Stimulated activated CD4-positive, alpha-beta T cell treated with anti-CD3 and anti-CD28 coated beads, Interleukin-1b, Interleukin-23, amount 100 ng/mL, for 1 hour (primary cell): ENCODE data around the gene SHMT2.

Experiments used
- DNase-seq, 2 donors: peaks; one replicate each; pipeline ENCODE4 v3.0.0-alpha.2; 2020; ENCODE audit warnings: low read depth in 2 of 2

The SHMT2 gene

DNA sequence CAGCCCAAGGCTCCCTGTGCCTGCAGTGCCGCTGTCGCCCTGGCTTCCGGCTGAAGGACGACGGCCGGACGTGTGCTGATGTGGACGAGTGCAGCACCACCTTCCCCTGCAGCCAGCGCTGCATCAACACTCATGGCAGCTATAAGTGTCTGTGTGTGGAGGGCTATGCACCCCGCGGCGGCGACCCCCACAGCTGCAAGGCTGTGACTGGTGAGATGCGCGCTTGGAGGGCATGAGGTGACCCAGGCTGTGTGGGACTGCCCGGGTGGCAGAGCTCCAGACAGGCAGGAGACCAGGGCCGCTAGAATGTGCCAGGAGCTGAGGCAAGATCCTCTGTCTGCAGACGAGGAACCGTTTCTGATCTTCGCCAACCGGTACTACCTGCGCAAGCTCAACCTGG, 32.6 kb upstream of the SHMT2 start:
- DNase-seq, result no peak

DNA sequence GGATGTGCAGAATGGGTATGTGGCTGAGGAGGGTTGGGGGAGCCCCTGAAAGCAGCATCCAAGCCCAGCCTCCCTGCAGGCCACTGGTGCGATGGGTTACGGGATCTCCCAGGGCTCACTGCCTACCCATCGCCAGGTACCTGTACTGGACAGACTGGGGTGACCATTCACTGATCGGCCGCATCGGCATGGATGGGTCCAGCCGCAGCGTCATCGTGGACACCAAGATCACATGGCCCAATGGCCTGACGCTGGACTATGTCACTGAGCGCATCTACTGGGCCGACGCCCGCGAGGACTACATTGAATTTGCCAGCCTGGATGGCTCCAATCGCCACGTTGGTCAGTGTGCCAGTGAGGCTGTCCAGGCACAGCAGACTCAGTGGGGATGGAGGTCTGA, 31.2 kb upstream of the SHMT2 start:
- no peak for DNase-seq

DNA sequence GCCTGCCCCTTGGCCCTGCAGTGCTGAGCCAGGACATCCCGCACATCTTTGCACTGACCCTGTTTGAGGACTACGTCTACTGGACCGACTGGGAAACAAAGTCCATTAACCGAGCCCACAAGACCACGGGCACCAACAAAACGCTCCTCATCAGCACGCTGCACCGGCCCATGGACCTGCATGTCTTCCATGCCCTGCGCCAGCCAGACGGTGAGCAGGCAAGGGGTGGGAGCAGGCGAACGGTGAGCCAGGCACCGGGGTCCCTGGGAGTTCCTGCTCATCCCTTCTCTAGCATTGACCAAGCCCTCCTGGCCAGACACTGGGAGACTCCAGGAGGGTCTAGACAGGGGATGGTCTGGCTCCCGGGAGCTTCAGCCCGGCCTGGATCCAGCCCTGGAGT, 30.3 kb upstream of the SHMT2 start:
- no peak for DNase-seq

DNA sequence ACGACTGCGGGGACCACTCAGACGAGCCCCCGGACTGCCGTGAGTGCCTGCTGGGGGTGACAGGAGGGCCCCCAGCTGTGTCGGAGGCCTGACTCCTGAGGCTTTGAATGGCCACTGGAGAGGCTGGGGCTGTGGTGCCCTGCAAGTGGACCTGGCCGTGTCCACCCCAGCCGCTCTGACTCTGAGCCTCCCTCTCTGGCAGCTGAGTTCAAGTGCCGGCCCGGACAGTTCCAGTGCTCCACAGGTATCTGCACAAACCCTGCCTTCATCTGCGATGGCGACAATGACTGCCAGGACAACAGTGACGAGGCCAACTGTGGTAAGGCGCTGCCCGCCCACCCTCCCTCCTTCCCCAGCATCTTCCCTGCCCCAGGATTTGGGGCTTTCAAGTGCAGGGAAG, 29.0 kb upstream of the SHMT2 start:
- DNase-seq, result no peak

DNA sequence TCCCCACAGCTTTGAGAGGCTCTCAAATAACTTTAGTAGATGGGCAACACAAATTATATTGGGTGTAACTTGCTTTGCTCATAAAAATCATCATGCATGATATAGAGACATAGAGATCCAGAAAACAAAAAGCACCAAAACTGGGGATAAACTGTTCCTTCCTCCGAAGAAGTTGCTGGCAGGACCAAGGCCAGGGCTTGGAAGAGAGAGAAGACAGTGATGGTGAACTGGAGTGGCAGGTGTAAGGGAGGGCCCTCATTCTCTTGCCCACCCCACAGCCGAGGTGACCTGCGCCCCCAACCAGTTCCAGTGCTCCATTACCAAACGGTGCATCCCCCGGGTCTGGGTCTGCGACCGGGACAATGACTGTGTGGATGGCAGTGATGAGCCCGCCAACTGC, 28.3 kb upstream of the SHMT2 start:
- no peak for DNase-seq

DNA sequence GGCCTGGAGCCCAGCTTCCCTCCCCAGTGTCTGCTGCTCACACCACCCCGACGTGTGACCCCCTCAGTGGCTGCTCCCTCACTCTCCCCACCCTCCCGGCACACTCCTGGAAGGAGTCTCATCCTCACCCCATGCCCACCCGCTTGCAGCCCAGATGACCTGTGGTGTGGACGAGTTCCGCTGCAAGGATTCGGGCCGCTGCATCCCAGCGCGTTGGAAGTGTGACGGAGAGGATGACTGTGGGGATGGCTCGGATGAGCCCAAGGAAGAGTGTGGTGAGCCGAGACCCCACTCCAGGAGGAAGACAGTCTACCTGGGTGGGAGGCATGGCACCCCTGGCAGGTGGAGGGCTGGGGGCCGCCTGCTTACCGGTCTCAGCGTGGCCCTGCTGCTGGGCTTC, 27.9 kb upstream of the SHMT2 start:
- DNase-seq, result no peak

DNA sequence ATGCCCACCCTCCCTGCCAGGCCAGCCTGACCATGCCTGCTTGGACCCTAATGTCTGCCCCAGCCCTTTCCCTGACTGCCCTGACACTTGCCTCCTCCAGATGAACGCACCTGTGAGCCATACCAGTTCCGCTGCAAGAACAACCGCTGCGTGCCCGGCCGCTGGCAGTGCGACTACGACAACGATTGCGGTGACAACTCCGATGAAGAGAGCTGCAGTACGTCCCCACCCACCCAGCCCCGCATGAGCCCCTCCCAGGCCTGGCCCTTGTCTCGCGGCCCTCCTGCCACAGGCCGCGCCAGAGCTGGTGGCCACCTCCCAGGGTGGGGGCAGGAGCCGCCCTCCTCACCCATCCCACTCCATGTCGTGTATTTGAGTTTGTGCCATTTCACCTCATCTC, 27.2 kb upstream of the SHMT2 start:
- DNase-seq, result no peak

DNA sequence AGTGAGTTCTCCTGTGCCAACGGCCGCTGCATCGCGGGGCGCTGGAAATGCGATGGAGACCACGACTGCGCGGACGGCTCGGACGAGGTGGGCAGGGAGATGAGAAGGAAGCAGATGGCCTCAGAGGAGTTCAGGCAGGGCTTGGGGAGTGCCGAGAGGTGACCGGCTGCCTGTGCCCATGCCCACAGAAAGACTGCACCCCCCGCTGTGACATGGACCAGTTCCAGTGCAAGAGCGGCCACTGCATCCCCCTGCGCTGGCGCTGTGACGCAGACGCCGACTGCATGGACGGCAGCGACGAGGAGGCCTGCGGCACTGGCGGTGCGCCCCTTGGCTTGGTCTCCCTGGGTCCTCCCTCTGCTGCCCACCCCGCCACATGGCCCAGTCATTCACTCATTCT, 26.3 kb upstream of the SHMT2 start:
- no peak for DNase-seq

DNA sequence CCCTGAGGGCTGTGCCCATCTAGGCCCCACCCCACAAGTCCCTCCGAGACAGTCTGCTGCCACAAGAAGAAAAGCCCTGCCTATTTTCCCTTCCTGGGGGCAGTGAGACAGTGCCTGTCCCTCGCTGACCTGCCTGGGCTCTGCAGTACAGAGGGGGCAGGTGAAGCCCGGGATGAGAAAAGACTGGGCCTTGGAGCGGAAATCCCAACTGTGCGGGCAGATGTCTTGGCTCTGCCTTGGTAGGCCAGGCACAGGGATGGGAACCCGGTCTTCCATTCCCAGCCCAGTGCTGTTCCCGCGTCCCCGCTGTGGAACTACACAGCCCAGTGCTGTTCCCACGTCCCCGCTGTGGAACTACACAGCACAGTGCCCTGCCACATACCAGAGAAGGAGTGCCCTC, 25.7 kb upstream of the SHMT2 start:
- no peak for DNase-seq

DNA sequence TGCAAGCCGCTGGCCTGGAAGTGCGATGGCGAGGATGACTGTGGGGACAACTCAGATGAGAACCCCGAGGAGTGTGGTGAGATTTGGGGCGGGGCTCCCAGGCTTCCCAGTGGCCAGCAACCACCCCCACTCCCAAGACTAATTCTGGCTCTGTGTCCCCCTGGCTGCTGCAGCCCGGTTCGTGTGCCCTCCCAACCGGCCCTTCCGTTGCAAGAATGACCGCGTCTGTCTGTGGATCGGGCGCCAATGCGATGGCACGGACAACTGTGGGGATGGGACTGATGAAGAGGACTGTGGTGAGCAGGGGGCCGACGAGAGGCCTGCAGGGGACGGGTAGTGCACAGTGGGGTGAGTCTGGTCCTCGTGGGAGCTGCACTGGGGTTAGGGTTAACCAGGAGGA, 25.1 kb upstream of the SHMT2 start:
- DNase-seq, result no peak

DNA sequence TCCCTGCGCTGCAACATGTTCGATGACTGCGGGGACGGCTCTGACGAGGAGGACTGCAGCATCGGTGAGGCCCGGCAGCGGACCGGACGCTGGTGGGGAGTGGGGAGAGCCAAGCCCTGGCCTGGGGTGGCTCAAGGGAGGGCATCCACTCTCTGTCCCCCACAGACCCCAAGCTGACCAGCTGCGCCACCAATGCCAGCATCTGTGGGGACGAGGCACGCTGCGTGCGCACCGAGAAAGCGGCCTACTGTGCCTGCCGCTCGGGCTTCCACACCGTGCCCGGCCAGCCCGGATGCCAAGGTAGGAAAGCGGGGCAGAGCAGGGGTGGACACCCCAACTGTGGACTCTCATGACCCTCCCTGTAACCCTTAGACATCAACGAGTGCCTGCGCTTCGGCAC, 24.3 kb upstream of the SHMT2 start:
- DNase-seq, result no peak

DNA sequence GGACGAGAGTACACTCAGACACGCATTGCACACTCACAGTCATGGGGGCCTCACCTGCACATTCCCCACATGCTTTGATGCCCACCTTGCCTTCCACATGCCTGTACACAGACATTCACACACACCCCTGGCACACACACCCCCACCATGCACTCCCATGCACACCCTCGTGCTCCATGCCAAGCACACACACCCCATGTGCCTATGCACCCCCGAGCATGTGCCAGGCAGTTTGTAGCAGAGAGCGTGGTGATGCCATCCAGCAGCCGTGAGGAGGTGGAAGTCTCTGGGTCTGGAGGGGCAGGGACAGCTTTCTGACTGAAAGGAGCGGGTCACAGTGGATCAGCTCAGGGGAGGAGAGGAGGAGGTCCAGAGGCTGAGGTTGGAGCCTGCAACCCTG, 23.6 kb upstream of the SHMT2 start:
- DNase-seq, result no peak

DNA sequence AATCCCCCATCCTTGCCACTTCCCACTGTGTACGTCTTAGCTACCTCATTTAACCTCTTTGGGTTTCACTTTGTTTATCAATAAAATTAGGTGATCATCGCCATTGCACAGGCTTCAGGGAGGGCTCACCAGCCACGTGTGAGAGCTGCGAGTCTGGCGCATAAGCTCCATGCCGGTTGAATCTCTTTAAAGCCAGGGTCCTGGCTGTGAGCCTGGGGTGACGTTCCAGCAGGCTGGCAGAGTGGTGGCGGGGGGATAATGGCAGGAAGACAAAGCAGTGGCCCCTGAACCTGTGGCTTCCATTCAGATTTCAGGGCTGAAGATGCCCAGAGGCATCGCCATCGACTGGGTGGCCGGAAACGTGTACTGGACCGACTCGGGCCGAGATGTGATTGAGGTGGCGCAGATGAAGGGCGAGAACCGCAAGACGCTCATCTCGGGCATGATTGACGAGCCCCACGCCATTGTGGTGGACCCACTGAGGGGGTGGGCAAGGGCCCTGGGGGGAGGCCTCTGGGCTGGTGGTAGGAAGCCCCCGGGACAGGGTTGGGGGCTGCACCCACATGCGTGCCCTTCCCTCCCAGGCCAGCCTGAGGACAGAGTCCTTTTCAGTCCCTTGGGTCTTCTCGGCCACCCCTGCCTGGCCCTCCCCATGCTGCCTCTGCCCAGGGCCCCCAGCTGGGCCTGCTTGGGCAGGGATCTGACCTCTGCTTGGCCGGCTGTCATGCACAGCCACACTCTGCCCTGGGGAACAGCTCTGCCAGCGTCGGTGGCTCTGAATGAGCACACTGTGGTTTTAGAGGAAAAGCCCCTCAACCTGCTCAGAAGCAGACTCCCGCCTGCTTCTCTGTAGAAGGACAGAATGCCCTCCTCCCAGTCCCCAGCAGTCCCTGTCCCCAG, 21.5 kb upstream of the SHMT2 start:
- DNase-seq, result no peak

DNA sequence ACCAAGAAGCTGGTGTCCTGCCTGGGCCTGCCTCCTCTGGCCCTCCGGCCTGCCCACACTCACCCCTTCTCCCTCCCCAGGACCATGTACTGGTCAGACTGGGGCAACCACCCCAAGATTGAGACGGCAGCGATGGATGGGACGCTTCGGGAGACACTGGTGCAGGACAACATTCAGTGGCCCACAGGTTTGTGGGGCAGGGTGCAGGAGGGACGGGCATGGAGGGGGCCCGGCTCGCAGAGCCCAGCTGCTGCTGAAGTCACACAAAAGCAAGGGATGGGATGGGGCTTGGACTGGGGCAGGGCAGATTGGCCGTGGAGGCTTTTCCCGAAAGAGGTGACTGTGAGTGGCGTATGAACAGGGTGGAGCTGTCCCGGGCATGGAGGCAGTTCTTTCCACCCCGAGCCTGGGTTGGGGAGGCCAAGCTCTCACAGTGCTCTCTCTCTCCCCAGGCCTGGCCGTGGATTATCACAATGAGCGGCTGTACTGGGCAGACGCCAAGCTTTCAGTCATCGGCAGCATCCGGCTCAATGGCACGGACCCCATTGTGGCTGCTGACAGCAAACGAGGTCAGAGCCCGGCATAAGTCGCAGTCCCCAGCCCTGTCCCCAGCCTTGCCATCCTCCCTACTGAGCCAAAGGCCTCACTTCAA, 20.8 kb upstream of the SHMT2 start:
- DNase-seq, result no peak

DNA sequence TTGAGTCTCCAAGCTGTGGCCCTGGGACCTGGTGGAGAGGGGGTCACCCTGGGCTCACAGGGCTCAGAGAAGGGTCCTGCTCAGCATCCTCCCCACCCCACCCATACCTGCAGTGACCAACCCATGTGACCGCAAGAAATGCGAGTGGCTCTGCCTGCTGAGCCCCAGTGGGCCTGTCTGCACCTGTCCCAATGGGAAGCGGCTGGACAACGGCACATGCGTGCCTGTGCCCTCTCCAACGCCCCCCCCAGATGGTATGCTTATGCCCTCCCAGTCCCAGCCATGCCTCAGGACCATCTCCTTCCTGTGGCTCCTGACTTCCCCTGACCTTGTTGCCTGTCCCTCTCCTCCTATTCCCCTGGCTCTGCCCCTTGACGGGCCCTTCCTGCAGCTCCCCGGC, 19.6 kb upstream of the SHMT2 start:
- DNase-seq, result no peak

DNA sequence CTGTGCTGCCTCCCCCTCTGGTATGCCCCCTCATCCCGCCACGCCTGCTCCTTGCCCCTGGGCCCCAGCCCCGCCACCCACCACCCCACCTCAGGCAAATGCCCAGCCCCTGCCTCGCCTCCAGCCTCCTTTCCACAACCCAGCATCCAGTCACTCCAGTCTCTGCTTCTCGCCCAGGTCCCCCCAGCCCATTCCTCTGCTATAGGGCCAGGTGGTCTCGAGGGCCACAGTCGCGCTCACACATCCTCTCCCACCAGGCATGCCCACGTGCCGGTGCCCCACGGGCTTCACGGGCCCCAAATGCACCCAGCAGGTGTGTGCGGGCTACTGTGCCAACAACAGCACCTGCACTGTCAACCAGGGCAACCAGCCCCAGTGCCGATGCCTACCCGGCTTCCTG, 19.1 kb upstream of the SHMT2 start:
- DNase-seq, result no peak

DNA sequence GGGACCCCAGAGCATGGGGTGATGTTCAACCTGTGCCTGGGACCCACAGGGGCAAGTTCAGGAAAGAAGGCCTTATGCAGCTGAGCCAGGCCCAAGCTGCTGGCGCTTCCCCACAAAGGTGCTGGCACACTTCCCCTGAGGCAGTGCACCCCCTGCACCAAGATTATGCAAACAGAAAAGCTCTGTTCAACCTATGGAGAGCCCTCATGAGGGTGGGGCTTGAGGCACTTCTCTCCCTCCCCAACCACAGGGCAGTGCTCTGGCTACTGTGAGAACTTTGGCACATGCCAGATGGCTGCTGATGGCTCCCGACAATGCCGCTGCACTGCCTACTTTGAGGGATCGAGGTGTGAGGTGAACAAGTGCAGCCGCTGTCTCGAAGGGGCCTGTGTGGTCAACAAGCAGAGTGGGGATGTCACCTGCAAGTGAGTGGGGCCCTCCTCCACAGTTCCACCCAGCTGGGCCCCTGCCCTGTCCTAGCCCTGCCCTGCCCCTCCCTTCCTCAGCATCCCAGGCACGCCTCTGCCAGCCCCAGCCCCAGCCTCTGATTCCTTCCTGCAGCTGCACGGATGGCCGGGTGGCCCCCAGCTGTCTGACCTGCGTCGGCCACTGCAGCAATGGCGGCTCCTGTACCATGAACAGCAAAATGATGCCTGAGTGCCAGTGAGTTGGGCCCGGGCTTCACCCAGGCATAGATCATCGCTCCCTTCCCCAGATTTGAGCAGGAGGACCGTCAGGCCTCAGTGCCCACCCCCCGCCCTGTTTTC, 18.4 kb upstream of the SHMT2 start:
- DNase-seq, result no peak

DNA sequence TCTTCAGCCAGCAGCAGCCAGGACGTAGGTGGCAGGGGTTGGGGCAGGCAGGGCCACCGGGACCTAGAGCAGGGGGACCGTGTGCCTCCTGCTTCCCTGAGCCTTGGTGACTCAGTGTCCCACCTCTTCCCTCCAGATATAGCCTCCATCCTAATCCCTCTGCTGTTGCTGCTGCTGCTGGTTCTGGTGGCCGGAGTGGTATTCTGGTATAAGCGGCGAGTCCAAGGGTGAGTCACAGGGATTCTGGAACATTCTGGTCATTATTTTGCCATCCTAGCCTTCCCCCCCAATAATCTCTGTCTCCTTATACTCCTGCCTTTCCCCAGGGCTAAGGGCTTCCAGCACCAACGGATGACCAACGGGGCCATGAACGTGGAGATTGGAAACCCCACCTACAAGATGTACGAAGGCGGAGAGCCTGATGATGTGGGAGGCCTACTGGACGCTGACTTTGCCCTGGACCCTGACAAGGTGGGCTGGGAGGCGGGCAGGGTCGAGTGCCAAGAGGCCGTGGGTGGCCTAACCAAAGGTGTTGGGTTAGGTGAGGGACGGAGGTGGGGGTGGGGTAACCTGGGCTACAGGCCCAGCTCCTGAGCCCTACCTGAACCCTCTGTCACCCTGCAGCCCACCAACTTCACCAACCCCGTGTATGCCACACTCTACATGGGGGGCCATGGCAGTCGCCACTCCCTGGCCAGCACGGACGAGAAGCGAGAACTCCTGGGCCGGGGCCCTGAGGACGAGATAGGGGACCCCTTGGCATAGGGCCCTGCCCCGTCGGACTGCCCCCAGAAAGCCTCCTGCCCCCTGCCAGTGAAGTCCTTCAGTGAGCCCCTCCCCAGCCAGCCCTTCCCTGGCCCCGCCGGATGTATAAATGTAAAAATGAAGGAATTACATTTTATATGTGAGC, 17.5 kb upstream of the SHMT2 start:
- DNase-seq, result no peak

DNA sequence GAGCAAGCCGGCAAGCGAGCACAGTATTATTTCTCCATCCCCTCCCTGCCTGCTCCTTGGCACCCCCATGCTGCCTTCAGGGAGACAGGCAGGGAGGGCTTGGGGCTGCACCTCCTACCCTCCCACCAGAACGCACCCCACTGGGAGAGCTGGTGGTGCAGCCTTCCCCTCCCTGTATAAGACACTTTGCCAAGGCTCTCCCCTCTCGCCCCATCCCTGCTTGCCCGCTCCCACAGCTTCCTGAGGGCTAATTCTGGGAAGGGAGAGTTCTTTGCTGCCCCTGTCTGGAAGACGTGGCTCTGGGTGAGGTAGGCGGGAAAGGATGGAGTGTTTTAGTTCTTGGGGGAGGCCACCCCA, 16.8 kb upstream of the SHMT2 start:
- DNase-seq, result no peak

DNA sequence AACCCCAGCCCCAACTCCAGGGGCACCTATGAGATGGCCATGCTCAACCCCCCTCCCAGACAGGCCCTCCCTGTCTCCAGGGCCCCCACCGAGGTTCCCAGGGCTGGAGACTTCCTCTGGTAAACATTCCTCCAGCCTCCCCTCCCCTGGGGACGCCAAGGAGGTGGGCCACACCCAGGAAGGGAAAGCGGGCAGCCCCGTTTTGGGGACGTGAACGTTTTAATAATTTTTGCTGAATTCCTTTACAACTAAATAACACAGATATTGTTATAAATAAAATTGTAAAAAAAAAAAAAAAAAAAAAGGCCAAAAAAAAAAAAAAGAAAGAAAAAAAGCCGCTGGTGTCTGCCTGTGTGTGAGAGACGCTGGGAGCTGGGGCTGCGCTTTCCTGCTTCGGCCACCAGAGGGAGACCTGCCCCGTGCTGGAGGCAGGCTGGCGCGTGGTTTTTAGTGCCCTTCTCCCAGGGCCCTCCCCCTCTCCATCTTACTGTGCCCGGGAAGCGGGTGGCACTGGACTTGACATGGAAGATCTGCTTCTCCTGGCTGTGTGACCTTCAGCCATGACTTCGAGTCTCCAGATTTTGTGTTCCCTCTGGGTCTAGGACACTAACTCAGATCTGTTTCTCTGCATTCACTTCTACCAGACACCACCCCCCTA, 16.3 kb upstream of the SHMT2 start:
- peak; percentile 62 to 70 for DNase-seq

DNA sequence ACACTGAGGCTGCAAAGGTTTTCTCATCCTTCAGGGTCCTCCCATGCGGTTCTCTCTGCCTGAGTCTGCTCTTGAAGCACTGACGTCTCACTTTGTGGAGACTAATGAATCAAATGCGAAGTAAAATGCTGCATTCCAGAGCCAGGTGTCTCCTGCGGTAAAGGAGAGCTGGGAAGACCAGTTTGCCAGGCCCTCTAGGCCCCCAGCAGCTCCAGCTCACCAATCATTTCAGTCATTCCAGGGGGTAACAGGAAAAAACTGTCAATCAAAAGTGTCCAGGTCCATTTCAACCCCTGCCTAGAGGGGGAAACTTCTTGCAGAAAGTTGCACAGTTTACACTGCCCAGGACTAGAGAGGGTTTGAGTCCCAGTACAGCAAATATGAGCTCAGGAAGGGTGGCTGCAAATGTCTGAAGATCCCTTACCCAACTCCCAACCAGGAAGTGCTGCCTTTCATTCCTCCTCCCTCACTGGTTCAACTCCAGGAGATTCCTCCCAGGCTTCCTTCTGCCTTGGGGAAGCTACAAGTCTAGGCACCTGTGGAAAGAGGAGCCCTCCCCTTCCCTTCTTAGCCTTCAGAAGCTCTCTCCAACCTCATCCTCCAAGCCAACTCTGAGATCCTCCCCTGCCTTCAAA, 15.6 kb upstream of the SHMT2 start:
- no peak for DNase-seq
